CD14-positive monocyte (primary cell): ENCODE measurements around the gene MCCC1. TPM values are rescaled to one million over a fixed set of nuclear protein-coding genes. Genes with fewer than 3 reads are reported as not detected.

Source experiments
- DNase-seq, 3 donors: peaks; one replicate each; pipeline ENCODE4 v3.0.0-alpha.2; 2011 to 2022
- H2AFZ ChIP-seq: 2 replicates; pipeline ENCODE4 v1.6.0; 2012; ENCODE audit warnings: mild to moderate bottlenecking, low read depth, low read length, inconsistent platforms; ENCODE audit not compliant: insufficient read depth, poor library complexity, severe bottlenecking
- H3K27ac ChIP-seq, 2 donors: 1 replicate in 1 of 2; 2 replicates in 1 of 2; pipeline ENCODE4 v1.5.1; 2012 to 2013; ENCODE audit warnings: low read length in 2 of 2, control low read depth in 1 of 2, inconsistent platforms in 1 of 2, low read depth in 1 of 2, mild to moderate bottlenecking in 1 of 2
- H3K27me3 ChIP-seq, 2 donors: one replicate each; pipeline versions ENCODE4 v1.6.0 to v1.6.1; 2011 to 2013; ENCODE audit warnings: low read length in 2 of 2; ENCODE audit not compliant: control insufficient read depth in 2 of 2, insufficient read depth in 2 of 2
- H3K36me3 ChIP-seq, 2 donors: replicated peaks in 1 of 2; 1 replicate in 1 of 2; 2 replicates in 1 of 2; pipeline versions ENCODE4 v1.5.1 to v1.6.1; 2012 to 2013; ENCODE audit warnings: low read length in 2 of 2, control low read depth in 1 of 2, inconsistent platforms in 1 of 2, mild to moderate bottlenecking in 1 of 2; ENCODE audit not compliant: insufficient read depth in 2 of 2, control insufficient read depth in 1 of 2
- H3K4me1 ChIP-seq, 2 donors: 1 replicate in 1 of 2; 2 replicates in 1 of 2; pipeline versions ENCODE4 v1.5.1 to v1.6.1; 2012 to 2013; ENCODE audit warnings: low read length in 2 of 2, control low read depth in 1 of 2, inconsistent platforms in 1 of 2, mild to moderate bottlenecking in 1 of 2, moderate library complexity in 1 of 2; ENCODE audit not compliant: insufficient read depth in 2 of 2, control insufficient read depth in 1 of 2
- H3K4me2 ChIP-seq: replicated peaks from 2 replicates; pipeline ENCODE3; 2012; ENCODE audit warnings: low read length, moderate library complexity, mild to moderate bottlenecking; ENCODE audit not compliant: poor library complexity, severe bottlenecking; ENCODE audit errors: extremely low read depth
- H3K4me3 ChIP-seq, 3 experiments: fragments of 200-600 bp in 1 of 3; sonication (generic) in 1 of 3; replicated peaks in 1 of 3; 1 replicate in 2 of 3; 2 replicates in 1 of 3; pipeline ENCODE4 v1.5.1; 2011 to 2013; ENCODE audit warnings: low read length in 3 of 3, mild to moderate bottlenecking in 3 of 3, control low read depth in 2 of 3, low read depth in 2 of 3, inconsistent platforms in 1 of 3, moderate library complexity in 1 of 3
- H3K79me2 ChIP-seq: 2 replicates; pipeline ENCODE4 v1.6.0; 2012; ENCODE audit warnings: mild to moderate bottlenecking, control low read depth, inconsistent platforms, low read length, moderate library complexity; ENCODE audit not compliant: insufficient read depth
- H3K9ac ChIP-seq: 2 replicates; pipeline ENCODE4 v1.6.0; 2017; ENCODE audit warnings: low read length, mild to moderate bottlenecking; ENCODE audit not compliant: insufficient read depth, poor library complexity, severe bottlenecking
- H3K9me3 ChIP-seq, 2 donors: replicated peaks in 1 of 2; 1 replicate in 1 of 2; 2 replicates in 1 of 2; pipeline versions ENCODE4 v1.5.1 to v1.6.1; 2012 to 2013; ENCODE audit warnings: low read length in 2 of 2, control low read depth in 1 of 2; ENCODE audit not compliant: control insufficient read depth in 1 of 2, insufficient read depth in 1 of 2
- H4K20me1 ChIP-seq: 2 replicates; pipeline ENCODE4 v1.6.0; 2012; ENCODE audit warnings: mild to moderate bottlenecking, low read length, control low read depth, moderate library complexity; ENCODE audit not compliant: insufficient read depth
- H3K27ac Mint-ChIP-seq, 7 donors: one replicate each; pipeline ENCODE4 v1.8.0; 2020; ENCODE audit warnings: mild to moderate bottlenecking in 7 of 7, mixed read lengths in 7 of 7, moderate library complexity in 6 of 7, inconsistent platforms in 2 of 7
- H3K27me3 Mint-ChIP-seq, 3 donors: one replicate each; pipeline ENCODE4 v1.8.0; 2021 to 2022; ENCODE audit warnings: low read depth in 3 of 3, mild to moderate bottlenecking in 3 of 3, mixed read lengths in 3 of 3, moderate library complexity in 3 of 3, inconsistent platforms in 1 of 3
- H3K36me3 Mint-ChIP-seq, 2 donors: one replicate each; pipeline ENCODE4 v1.8.0; 2020; ENCODE audit warnings: mixed read lengths in 2 of 2, inconsistent platforms in 1 of 2, mild to moderate bottlenecking in 1 of 2
- H3K4me1 Mint-ChIP-seq: one replicate; pipeline ENCODE4 v1.8.0; 2020; ENCODE audit warnings: mild to moderate bottlenecking, mixed read lengths
- H3K4me3 Mint-ChIP-seq, 2 donors: one replicate each; pipeline ENCODE4 v1.8.0; 2020; ENCODE audit warnings: mild to moderate bottlenecking in 2 of 2, mixed read lengths in 2 of 2, moderate library complexity in 1 of 2
- H3K9me3 Mint-ChIP-seq, 7 donors: one replicate each; pipeline ENCODE4 v1.8.0; 2020 to 2022; ENCODE audit warnings: mixed read lengths in 7 of 7, mild to moderate bottlenecking in 6 of 7, moderate library complexity in 6 of 7, inconsistent platforms in 2 of 7
- WGBS: methylation state at CpG from one replicate; pipeline ENCODE4 v1.1.5; 2013; ENCODE audit warnings: missing lambda C conversion rate; ENCODE audit not compliant: insufficient coverage; 5-methylcytosine and 5-hydroxymethylcytosine counted together
- intact Hi-C, 2 donors: fragments of 100-400 bp; cut with micrococcal nuclease; formaldehyde crosslinking; loops; one replicate each; pipeline versions ENCODE4 v1.15.0 to v1.15.1; 2023
- polyA minus RNA-seq: library from RNA; depleted of rRNA, polyadenylated mRNA; stranded (reverse); fragments of >200 nt; gene quantifications from 2 replicates; pipeline ENCODE4 v1.2.3, GENCODE V29; 2012
- polyA plus RNA-seq, 3 donors: library from polyadenylated mRNA; depleted of rRNA in 1 of 3; unstranded in 2 of 3; stranded (reverse) in 1 of 3; fragments of 300-500 nt in 2 of 3; fragments of >200 nt in 1 of 3; fragmentation: Illumina TruSeq in 2 of 3; gene quantifications; 1 replicate in 2 of 3; 2 replicates in 1 of 3; pipeline ENCODE4 v1.2.3, GENCODE V29; 2012 to 2021
- total RNA-seq, 12 experiments: library from RNA in 1 of 12; stranded (reverse) in 1 of 12; fragments of 120-200 nt in 1 of 12; gene quantifications; one replicate each; pipeline ENCODE4 v1.2.4 and lab custom pipeline; 2013 to 2026; ENCODE audit warnings: mixed read lengths in 6 of 12, inconsistent platforms in 1 of 12
- TF ChIP-seq, protein P1 (sequence below): fragments of 200-600 bp; IDR thresholded peaks from one replicate; pipeline ENCODE4 v1.8.0; 2022; ENCODE audit warnings: antibody characterized with exemption, mild to moderate bottlenecking

MCCC1 gene
- total RNA-seq (2013) = 17.2 TPM
- 10 to 100 TPM; 13.9 to 18.4 (median 16.0) TPM for polyA plus RNA-seq
- polyA minus RNA-seq = 8.3 and 10.4 TPM in 2 replicates
- 3.7 to 21.8 (median 17.9) reads per million in 11 experiments for total RNA-seq (lab: John Stamatoyannopoulos, UW)

DNA sequence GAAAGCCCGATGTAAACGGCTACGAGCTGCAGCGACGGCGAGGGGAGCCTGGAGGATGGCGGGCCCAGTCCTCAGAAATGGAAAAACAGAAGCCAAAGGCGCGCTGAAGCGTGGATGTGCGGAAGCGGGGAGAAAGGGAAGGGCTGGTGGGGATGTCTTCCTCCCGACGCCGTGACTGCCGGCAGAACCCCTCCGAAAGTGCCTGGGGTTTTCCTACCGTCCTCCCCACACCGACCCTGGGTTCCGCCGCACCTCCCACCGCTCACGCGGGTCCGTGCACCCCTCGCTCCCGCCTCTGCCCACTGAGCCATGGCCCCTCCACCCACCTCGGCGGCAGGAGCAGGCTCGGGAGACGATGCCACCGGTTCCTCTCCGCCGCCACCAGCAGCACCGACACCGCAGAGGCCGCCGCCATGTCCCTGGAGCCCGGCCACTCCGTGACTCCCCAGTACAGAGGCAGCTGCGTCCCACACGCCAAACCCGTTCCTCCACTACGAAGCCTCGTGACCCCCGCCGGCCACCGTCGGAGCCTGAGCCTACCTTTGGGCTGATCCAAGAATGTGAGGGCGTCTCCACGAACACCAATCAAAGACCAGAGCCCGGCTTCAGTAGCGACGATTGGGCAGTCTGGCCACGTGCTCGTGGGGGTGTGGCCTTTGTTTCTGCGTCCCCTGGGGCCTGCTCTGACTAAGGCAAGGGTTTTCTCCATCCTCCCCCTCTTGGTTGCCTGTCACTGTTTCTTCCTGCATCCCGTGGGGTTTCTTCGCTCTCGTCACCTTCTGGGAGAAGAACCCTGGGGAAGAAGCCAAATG lies at the start of gene MCCC1:
TSS of gene MCCC1 (minus strand) at position 471 of the 812 bp plus-strand sequence. CDS start at position 415, 56 bp downstream.
- 10% methylated on average over 51 of the region's 60 CpGs for WGBS
- H3K4me1 Mint-ChIP-seq = peaks cover 28% of the 10 kb centered on the region

DNA sequence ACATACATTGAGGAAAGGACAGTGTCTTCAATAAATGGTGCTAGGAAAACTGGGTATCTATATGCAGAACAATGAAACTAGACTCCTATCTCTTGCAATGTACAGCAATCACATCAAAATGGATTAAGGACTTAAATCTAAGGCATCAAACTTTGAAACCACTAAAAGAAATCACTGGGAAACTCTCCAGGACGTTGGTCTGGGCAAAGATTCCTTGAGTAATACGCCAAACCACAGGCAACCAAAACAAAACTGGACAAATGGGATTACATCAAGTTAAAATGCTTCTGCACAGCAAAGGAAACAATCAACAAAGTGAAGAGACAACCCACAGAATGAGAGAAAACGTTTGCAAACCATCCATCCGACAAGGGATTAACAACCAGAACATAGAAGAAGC lies 48.8 kb upstream of the MCCC1 start:
- no peak overlapping the region for H2AFZ ChIP-seq
- H3K27me3 Mint-ChIP-seq = peaks cover 0 to 5% (median 1%) of the 10 kb centered on the region in 3 donors
- no peaks in the 10 kb centered on the region for H3K9me3 Mint-ChIP-seq
- TF ChIP-seq, protein P1, sequence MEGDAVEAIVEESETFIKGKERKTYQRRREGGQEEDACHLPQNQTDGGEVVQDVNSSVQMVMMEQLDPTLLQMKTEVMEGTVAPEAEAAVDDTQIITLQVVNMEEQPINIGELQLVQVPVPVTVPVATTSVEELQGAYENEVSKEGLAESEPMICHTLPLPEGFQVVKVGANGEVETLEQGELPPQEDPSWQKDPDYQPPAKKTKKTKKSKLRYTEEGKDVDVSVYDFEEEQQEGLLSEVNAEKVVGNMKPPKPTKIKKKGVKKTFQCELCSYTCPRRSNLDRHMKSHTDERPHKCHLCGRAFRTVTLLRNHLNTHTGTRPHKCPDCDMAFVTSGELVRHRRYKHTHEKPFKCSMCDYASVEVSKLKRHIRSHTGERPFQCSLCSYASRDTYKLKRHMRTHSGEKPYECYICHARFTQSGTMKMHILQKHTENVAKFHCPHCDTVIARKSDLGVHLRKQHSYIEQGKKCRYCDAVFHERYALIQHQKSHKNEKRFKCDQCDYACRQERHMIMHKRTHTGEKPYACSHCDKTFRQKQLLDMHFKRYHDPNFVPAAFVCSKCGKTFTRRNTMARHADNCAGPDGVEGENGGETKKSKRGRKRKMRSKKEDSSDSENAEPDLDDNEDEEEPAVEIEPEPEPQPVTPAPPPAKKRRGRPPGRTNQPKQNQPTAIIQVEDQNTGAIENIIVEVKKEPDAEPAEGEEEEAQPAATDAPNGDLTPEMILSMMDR = no peak
- H3K4me1 ChIP-seq = peaks cover 0 to 2% of the 10 kb centered on the region in 2 donors
- H3K27ac Mint-ChIP-seq = no peak overlapping the region
- H3K27me3 ChIP-seq = no peaks in the 10 kb centered on the region
- 69% methylated on average over 2 of the region's 4 CpGs for WGBS
- no peaks in the 10 kb centered on the region for H3K36me3 ChIP-seq
- no peak overlapping the region for H3K27ac ChIP-seq
- no peak overlapping the region for H3K9ac ChIP-seq
- H3K9me3 ChIP-seq = no peaks in the 10 kb centered on the region
- H3K4me3 Mint-ChIP-seq = no peak overlapping the region
- DNase-seq = no peak
- H3K79me2 ChIP-seq = no peaks in the 10 kb centered on the region
- H3K4me3 ChIP-seq = no peak overlapping the region
- H3K4me1 Mint-ChIP-seq = peaks cover 9% of the 10 kb centered on the region
- intact Hi-C loops = no loop called here
- no peaks in the 10 kb centered on the region for H3K36me3 Mint-ChIP-seq
- no peak overlapping the region for H3K4me2 ChIP-seq
- H4K20me1 ChIP-seq = no peaks in the 10 kb centered on the region

More for the DNA sequence above, at the start of gene MCCC1:
- Histone ChIP-seq H2AFZ (peak within 1 kb of the TSS; percentile 97), H3K27ac (peak within 1 kb of the TSS; percentile 62 to 89), H3K79me2 (peaks cover 35% of the 10 kb centered on the region), H3K9me3 (no peaks in the 10 kb centered on the region), H3K4me1 (peaks cover 13 to 22% of the 10 kb centered on the region in 2 donors), H3K9ac (peak within 1 kb of the TSS; percentile 87), H3K27me3 (no peaks in the 10 kb centered on the region), H3K4me2 (peak within 1 kb of the TSS; percentile 97), H4K20me1 (no peaks in the 10 kb centered on the region), H3K36me3 (no peaks in the 10 kb centered on the region), H3K4me3 (peak within 1 kb of the TSS; percentile 66 to 95 (median 73))
- Mint-ChIP-seq H3K4me3 (peak within 1 kb of the TSS; percentile 93 to 98), H3K36me3 (peaks cover 2 to 6% of the 10 kb centered on the region in 2 donors), H3K27me3 (peaks cover 2% of the 10 kb centered on the region in 3 donors), H3K9me3 (peaks cover 0 to 3% (median 0%) of the 10 kb centered on the region in 7 donors), H3K27ac (peak within 1 kb of the TSS; percentile 87 to 98 (median 95))
- intact Hi-C loops = no loop called here
- peak; percentile 96 to 98 (median 96) for DNase-seq
- TF ChIP-seq, protein P1 = no peak
